WTC11 (cell line): ENCODE measurements around the gene RAPSN. TPM values are rescaled to one million over a fixed set of nuclear protein-coding genes. Genes with fewer than 3 reads are reported as not detected.

ENCODE experiments used
- ATAC-seq: fragments of 200-7000 bp; cut with Tn5 transposase; 2 replicates; pipeline ENCODE4 v1.10.0; 2021; ENCODE audit warnings: mild to moderate bottlenecking, moderate library complexity
- CTCF ChIA-PET: fragments of 300-600 bp; sonication (Branson Sonifier 250); formaldehyde crosslinking; loops from one replicate; lab custom pipeline; 2021; ENCODE audit warnings: antibody characterized with exemption; lab: Charles Lee
- POLR2A ChIA-PET: fragments of 350-600 bp; sonication (Branson Sonifier 250); formaldehyde crosslinking; loops from one replicate; lab custom pipeline; 2021; ENCODE audit warnings: antibody characterized with exemption; lab: Charles Lee
- DNase-seq: peaks from one replicate; pipeline ENCODE4 v3.0.0; 2021; ENCODE audit warnings: low spot score
- H3K27ac Mint-ChIP-seq: 2 replicates; pipeline ENCODE4 v1.8.0; 2021; ENCODE audit warnings: mixed read lengths
- H3K27me3 Mint-ChIP-seq: 2 replicates; pipeline ENCODE4 v1.8.0; 2021; ENCODE audit warnings: low read depth, mild to moderate bottlenecking, moderate library complexity, mixed read lengths
- H3K36me3 Mint-ChIP-seq: 2 replicates; pipeline ENCODE4 v1.8.0; 2021; ENCODE audit warnings: mixed read lengths
- H3K4me1 Mint-ChIP-seq: 2 replicates; pipeline ENCODE4 v1.8.0; 2022; ENCODE audit warnings: mixed read lengths
- H3K4me3 Mint-ChIP-seq: 2 replicates; pipeline ENCODE4 v1.8.0; 2021; ENCODE audit warnings: mild to moderate bottlenecking, moderate library complexity, mixed read lengths
- H3K9me3 Mint-ChIP-seq: 2 replicates; pipeline ENCODE4 v1.8.0; 2021; ENCODE audit warnings: mixed read lengths
- ELF4 ChIP-seq: sonication (generic); formaldehyde crosslinking; IDR thresholded peaks from 2 replicates; pipeline ENCODE4 v1.8.1; 2022; ENCODE audit warnings: low read depth, mild to moderate bottlenecking, moderate library complexity, missing genetic modification reagents
- ESRRA ChIP-seq: sonication (generic); formaldehyde crosslinking; IDR thresholded peaks from 2 replicates; pipeline ENCODE4 v1.8.1; 2022; ENCODE audit warnings: mild to moderate bottlenecking, missing genetic modification reagents, borderline replicate concordance
- ETV6 ChIP-seq: sonication (generic); formaldehyde crosslinking; IDR thresholded peaks from 2 replicates; pipeline ENCODE4 v1.8.1; 2022; ENCODE audit warnings: mild to moderate bottlenecking, missing genetic modification reagents
- FOXJ3 ChIP-seq: sonication (generic); formaldehyde crosslinking; IDR thresholded peaks from 2 replicates; pipeline ENCODE4 v1.9.0; 2021; ENCODE audit warnings: missing genetic modification reagents, mild to moderate bottlenecking, borderline replicate concordance
- NFATC4 ChIP-seq: fragments of 250-450 bp; sonication (Bioruptor Pico); IDR thresholded peaks from 2 replicates; pipeline ENCODE4 v1.9.0; 2021; ENCODE audit warnings: mild to moderate bottlenecking
- NFE2L1 ChIP-seq: sonication (generic); formaldehyde crosslinking; IDR thresholded peaks from 2 replicates; pipeline ENCODE4 v1.8.1; 2023; ENCODE audit warnings: missing genetic modification reagents
- RORB ChIP-seq: fragments of 250-450 bp; sonication (Bioruptor Pico); IDR thresholded peaks from 2 replicates; pipeline ENCODE4 v1.9.0; 2021; ENCODE audit warnings: mild to moderate bottlenecking
- TEAD1 ChIP-seq: sonication (generic); formaldehyde crosslinking; IDR thresholded peaks from 2 replicates; pipeline ENCODE4 v1.8.0; 2022; ENCODE audit warnings: mild to moderate bottlenecking, missing genetic modification reagents
- TEAD4 ChIP-seq: sonication (generic); formaldehyde crosslinking; IDR thresholded peaks from 2 replicates; pipeline ENCODE4 v1.8.0; 2022; ENCODE audit warnings: mild to moderate bottlenecking, missing genetic modification reagents
- TP53 ChIP-seq: sonication (generic); formaldehyde crosslinking; IDR thresholded peaks from 2 replicates; pipeline ENCODE4 v1.8.1; 2023; ENCODE audit warnings: mild to moderate bottlenecking, missing genetic modification reagents
- ZBTB21 ChIP-seq: sonication (generic); formaldehyde crosslinking; IDR thresholded peaks from 2 replicates; pipeline ENCODE4 v1.8.1; 2023; ENCODE audit warnings: mild to moderate bottlenecking, missing genetic modification reagents, borderline replicate concordance
- ZNF121 ChIP-seq: sonication (generic); formaldehyde crosslinking; IDR thresholded peaks from 2 replicates; pipeline ENCODE4 v1.8.0; 2023; ENCODE audit warnings: missing genetic modification reagents
- ZNF317 ChIP-seq: sonication (generic); formaldehyde crosslinking; IDR thresholded peaks from 2 replicates; pipeline ENCODE4 v1.8.1; 2023; ENCODE audit warnings: low read depth, mild to moderate bottlenecking, moderate library complexity, missing genetic modification reagents, borderline replicate concordance
- ZNF671 ChIP-seq: fragments of 250-450 bp; sonication (Bioruptor Pico); IDR thresholded peaks from 2 replicates; pipeline ENCODE4 v1.8.0; 2021; ENCODE audit warnings: mild to moderate bottlenecking
- total RNA-seq: library from RNA; stranded (reverse); gene quantifications from 3 replicates; pipeline ENCODE4 v1.2.3, GENCODE V29; 2021
- TF ChIP-seq, protein P1 (sequence below): sonication (generic); formaldehyde crosslinking; IDR thresholded peaks from 2 replicates; pipeline ENCODE4 v1.8.0; 2023; ENCODE audit warnings: mild to moderate bottlenecking, missing genetic modification reagents
- TF ChIP-seq, protein P2 (sequence below): sonication (generic); formaldehyde crosslinking; IDR thresholded peaks from 2 replicates; pipeline ENCODE4 v1.8.1; 2023; ENCODE audit warnings: mild to moderate bottlenecking, missing genetic modification reagents, moderate library complexity
- TF ChIP-seq, protein P3 (sequence below): sonication (generic); formaldehyde crosslinking; IDR thresholded peaks from 2 replicates; pipeline ENCODE4 v1.8.0; 2022; ENCODE audit warnings: mild to moderate bottlenecking, missing genetic modification reagents
- TF ChIP-seq, protein P4 (sequence below): fragments of 250-450 bp; sonication (Bioruptor Pico); IDR thresholded peaks from 2 replicates; pipeline ENCODE4 v1.9.0; 2021; ENCODE audit warnings: moderate library complexity, mild to moderate bottlenecking, inconsistent platforms, borderline replicate concordance
- TF ChIP-seq, protein P5 (sequence below): fragments of 250-450 bp; sonication (Bioruptor Pico); conservative IDR thresholded peaks from 2 replicates; pipeline ENCODE4 v1.9.0; 2021; ENCODE audit warnings: mild to moderate bottlenecking
- TF ChIP-seq, protein P6 (sequence below): sonication (generic); formaldehyde crosslinking; IDR thresholded peaks from 2 replicates; pipeline ENCODE4 v1.8.0; 2023; ENCODE audit warnings: missing genetic modification reagents, mild to moderate bottlenecking, borderline replicate concordance

The RAPSN gene
- total RNA-seq, 1 experiment from 2014 or later: 0.66 TPM

DNA sequence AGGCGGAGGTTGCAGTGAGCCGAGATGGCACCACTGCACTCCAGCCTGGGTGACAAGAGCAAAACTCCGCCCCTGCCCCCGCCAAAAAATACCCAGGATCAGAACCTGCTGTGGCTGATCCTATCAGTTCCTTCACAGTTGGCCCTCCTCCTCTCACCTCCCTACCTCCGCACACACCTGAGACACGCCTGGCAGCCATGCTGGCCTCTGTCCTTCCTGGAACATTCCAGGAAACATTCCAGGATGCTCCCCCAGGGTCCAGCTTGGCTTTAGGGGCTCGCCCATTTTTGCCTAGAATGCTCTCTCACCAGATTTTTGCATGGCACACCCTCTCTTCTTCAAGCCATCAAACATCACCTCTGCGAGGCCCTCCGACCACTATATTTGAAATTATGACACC lies 2.1 kb downstream of the RAPSN start (continued):
- TF ChIP-seq, protein P1, sequence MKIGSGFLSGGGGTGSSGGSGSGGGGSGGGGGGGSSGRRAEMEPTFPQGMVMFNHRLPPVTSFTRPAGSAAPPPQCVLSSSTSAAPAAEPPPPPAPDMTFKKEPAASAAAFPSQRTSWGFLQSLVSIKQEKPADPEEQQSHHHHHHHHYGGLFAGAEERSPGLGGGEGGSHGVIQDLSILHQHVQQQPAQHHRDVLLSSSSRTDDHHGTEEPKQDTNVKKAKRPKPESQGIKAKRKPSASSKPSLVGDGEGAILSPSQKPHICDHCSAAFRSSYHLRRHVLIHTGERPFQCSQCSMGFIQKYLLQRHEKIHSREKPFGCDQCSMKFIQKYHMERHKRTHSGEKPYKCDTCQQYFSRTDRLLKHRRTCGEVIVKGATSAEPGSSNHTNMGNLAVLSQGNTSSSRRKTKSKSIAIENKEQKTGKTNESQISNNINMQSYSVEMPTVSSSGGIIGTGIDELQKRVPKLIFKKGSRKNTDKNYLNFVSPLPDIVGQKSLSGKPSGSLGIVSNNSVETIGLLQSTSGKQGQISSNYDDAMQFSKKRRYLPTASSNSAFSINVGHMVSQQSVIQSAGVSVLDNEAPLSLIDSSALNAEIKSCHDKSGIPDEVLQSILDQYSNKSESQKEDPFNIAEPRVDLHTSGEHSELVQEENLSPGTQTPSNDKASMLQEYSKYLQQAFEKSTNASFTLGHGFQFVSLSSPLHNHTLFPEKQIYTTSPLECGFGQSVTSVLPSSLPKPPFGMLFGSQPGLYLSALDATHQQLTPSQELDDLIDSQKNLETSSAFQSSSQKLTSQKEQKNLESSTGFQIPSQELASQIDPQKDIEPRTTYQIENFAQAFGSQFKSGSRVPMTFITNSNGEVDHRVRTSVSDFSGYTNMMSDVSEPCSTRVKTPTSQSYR (CRISPR knock-in tag): no peak
- TF ChIP-seq NFATC4 (no peak), ZNF317 (CRISPR knock-in tag) (no peak), ZBTB21 (CRISPR knock-in tag) (no peak), ELF4 (no peak), NFE2L1 (CRISPR knock-in tag) (no peak), TEAD1 (no peak), ESRRA (CRISPR knock-in tag) (no peak), RORB (CRISPR knock-in tag) (no peak)
- TF ChIP-seq, protein P2, sequence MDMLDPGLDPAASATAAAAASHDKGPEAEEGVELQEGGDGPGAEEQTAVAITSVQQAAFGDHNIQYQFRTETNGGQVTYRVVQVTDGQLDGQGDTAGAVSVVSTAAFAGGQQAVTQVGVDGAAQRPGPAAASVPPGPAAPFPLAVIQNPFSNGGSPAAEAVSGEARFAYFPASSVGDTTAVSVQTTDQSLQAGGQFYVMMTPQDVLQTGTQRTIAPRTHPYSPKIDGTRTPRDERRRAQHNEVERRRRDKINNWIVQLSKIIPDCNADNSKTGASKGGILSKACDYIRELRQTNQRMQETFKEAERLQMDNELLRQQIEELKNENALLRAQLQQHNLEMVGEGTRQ (CRISPR knock-in tag): no peak
- TF ChIP-seq, protein P3, sequence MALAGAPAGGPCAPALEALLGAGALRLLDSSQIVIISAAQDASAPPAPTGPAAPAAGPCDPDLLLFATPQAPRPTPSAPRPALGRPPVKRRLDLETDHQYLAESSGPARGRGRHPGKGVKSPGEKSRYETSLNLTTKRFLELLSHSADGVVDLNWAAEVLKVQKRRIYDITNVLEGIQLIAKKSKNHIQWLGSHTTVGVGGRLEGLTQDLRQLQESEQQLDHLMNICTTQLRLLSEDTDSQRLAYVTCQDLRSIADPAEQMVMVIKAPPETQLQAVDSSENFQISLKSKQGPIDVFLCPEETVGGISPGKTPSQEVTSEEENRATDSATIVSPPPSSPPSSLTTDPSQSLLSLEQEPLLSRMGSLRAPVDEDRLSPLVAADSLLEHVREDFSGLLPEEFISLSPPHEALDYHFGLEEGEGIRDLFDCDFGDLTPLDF (CRISPR knock-in tag): no peak

DNA sequence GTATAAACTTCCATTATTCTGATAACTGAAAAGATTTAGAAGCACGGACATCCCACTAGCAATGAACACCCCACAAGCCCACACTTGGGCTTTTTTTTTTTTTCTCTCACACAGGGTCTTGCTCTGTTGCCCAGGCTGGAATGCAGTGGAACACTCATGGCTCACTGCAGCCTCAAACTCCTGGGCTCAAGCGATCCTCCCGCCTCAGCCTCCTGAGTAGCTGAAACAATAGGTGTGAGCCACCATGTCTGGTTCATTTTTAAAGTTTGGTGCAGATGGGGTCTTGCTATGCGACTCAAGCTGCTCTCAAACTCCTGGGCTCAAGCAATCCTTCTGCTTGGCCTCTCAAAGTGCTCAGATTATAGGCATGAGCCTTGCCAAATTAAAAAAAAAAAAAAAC lies 3.1 kb downstream of the RAPSN start:
- peak; percentile 60 for TF ChIP-seq ZNF121 (CRISPR knock-in tag)
- TF ChIP-seq, protein P4, sequence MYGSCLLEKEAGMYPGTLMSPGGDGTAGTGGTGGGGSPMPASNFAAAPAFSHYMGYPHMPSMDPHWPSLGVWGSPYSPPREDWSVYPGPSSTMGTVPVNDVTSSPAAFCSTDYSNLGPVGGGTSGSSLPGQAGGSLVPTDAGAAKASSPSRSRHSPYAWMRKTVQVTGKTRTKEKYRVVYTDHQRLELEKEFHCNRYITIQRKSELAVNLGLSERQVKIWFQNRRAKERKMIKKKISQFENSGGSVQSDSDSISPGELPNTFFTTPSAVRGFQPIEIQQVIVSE: no peak
- DNase-seq (no peak), ATAC-seq (no peak)
- H3K36me3 Mint-ChIP-seq: no peaks in the 10 kb centered on the region
- H3K27ac Mint-ChIP-seq: no peak overlapping the region
- H3K9me3 Mint-ChIP-seq: no peaks in the 10 kb centered on the region
- CTCF ChIA-PET: no interaction called here
- H3K4me3 Mint-ChIP-seq: no peak overlapping the region
- H3K4me1 Mint-ChIP-seq: no peaks in the 10 kb centered on the region
- POLR2A ChIA-PET: no interaction called here
- no peaks in the 10 kb centered on the region for H3K27me3 Mint-ChIP-seq

DNA sequence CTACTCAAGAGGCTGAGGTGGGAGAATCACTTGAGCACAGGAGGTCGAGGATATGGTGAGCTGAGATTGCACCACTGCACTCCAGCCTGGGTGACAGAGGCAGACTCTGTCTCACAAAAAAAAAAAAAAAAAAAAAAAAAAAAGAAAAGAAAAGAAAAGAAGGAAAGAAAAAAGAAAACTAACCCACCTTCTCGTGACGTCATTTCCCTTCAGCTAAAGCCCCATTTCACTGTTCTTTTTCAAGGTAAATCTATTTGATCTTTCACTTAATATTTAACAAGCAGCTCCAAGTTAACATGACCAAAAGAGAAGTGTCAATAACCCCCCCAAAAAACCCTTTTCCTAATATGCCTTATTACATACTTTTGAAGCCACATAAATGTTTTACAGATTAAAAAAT lies 5.1 kb downstream of the RAPSN start:
- Mint-ChIP-seq H3K4me3 (no peak overlapping the region), H3K27me3 (no peaks in the 10 kb centered on the region), H3K36me3 (no peaks in the 10 kb centered on the region), H3K9me3 (no peaks in the 10 kb centered on the region), H3K4me1 (no peaks in the 10 kb centered on the region), H3K27ac (no peak overlapping the region)
- DNase-seq (no peak), ATAC-seq (no peak)
- POLR2A ChIA-PET: interaction anchor here (0.5 kb wide), 1 partner anchor 14 kb away, joined by 5 read pairs; no protein-coding TSS in a partner anchor
- CTCF ChIA-PET: interaction anchor here (0.6 to 2.3 kb wide), 3 partner anchors 10 to 32 kb away, joined by 5 to 30 read pairs (median 8); no protein-coding TSS in a partner anchor
- TF ChIP-seq FOXJ3 (CRISPR knock-in tag) (no peak), TP53 (CRISPR knock-in tag) (no peak), NFATC4 (no peak), TEAD4 (CRISPR knock-in tag) (no peak), ZNF671 (no peak), ETV6 (CRISPR knock-in tag) (no peak)
- TF ChIP-seq, protein P5, sequence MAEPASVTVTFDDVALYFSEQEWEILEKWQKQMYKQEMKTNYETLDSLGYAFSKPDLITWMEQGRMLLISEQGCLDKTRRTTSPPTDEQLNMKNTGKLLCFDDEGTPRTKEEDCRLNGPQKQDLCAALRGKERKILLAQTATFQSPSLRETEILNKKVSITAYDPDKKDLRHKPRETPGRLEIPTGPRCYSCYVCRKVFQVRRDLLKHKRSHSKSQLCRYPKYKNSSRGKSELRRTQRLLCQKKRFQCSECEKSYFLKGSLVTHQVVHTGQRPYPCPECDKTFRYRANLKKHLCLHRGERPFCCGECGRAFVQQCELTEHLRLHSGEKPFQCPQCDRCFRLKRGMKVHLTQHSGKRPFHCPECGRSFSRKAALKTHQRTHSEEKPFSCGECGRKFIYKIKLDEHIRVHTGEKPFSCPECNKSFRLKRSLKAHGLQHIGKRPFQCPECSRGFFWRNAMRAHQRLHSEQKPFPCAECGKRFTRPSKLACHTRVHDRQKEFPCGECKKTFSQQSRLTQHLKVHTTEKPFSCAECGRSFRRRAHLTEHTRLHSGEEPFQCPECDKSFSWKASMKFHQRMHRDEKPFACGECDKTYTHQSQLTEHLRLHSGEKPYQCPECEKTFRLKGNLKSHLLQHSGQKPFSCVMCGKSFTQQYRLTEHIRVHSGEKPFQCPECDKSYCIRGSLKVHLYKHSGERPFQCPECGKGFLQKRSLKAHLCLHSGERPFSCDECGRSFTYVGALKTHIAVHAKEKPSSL (CRISPR knock-in tag): no peak
- TF ChIP-seq, protein P6, sequence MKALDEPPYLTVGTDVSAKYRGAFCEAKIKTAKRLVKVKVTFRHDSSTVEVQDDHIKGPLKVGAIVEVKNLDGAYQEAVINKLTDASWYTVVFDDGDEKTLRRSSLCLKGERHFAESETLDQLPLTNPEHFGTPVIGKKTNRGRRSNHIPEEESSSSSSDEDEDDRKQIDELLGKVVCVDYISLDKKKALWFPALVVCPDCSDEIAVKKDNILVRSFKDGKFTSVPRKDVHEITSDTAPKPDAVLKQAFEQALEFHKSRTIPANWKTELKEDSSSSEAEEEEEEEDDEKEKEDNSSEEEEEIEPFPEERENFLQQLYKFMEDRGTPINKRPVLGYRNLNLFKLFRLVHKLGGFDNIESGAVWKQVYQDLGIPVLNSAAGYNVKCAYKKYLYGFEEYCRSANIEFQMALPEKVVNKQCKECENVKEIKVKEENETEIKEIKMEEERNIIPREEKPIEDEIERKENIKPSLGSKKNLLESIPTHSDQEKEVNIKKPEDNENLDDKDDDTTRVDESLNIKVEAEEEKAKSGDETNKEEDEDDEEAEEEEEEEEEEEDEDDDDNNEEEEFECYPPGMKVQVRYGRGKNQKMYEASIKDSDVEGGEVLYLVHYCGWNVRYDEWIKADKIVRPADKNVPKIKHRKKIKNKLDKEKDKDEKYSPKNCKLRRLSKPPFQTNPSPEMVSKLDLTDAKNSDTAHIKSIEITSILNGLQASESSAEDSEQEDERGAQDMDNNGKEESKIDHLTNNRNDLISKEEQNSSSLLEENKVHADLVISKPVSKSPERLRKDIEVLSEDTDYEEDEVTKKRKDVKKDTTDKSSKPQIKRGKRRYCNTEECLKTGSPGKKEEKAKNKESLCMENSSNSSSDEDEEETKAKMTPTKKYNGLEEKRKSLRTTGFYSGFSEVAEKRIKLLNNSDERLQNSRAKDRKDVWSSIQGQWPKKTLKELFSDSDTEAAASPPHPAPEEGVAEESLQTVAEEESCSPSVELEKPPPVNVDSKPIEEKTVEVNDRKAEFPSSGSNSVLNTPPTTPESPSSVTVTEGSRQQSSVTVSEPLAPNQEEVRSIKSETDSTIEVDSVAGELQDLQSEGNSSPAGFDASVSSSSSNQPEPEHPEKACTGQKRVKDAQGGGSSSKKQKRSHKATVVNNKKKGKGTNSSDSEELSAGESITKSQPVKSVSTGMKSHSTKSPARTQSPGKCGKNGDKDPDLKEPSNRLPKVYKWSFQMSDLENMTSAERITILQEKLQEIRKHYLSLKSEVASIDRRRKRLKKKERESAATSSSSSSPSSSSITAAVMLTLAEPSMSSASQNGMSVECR (CRISPR knock-in tag): no peak
